ENCODE results near the gene MGAT4C.
"Not testable (repeated sequence)": the region's sequence is repeated elsewhere in the genome, so short reads cannot be mapped to it uniquely, and the experiment has no call there.

- not testable (repeated sequence) for TF ChIP-seq CTCF (optimal IDR thresholded peaks at IDR 0.05 in 1 of 3, IDR thresholded peaks at IDR 0.05 in 1 of 3, conservative IDR thresholded peaks at IDR 0.05 in 1 of 3; ENCODE audit: extremely low read depth in 1 of 3, insufficient read depth in 2 of 3, low read length in 3 of 3); EZH2 (IDR thresholded peaks at IDR 0.05; ENCODE audit: low read length)
These were observed 197.1 kb downstream of the MGAT4C start for GRCh38 chr12:86059052-86059451.
